ENCODE measurements around the gene HYPK. TPM values are rescaled to one million over a fixed set of nuclear protein-coding genes. Genes with fewer than 3 reads are reported as not detected.
"Not testable (repeated sequence)": the region's sequence is repeated elsewhere in the genome, so short reads cannot be mapped to it uniquely, and the experiment has no call there.

HYPK gene
- total RNA-seq, 2 donors from 2014 or later: 11.3 to 18.5 TPM

- H3K27ac Mint-ChIP-seq; H3K27me3 Mint-ChIP-seq (ENCODE audit: insufficient read depth); H3K9ac ChIP-seq (ENCODE audit: extremely low read depth, low read length, poor library complexity, severe bottlenecking); H3K4me1 ChIP-seq (ENCODE audit: control insufficient read depth, insufficient read depth, low read length); H3K27ac ChIP-seq (ENCODE audit: low read depth, low read length); H3K9me3 Mint-ChIP-seq; DNase-seq; H3K27me3 ChIP-seq (ENCODE audit: control insufficient read depth, insufficient read depth, low read length, poor library complexity, severe bottlenecking); H3K4me3 Mint-ChIP-seq; H3K9me3 ChIP-seq (ENCODE audit: control insufficient read depth, low read length); H3K4me1 Mint-ChIP-seq; H3K4me3 ChIP-seq (ENCODE audit: low read length): not testable (repeated sequence)
- peaks cover 22% of the 10 kb centered on the region for H3K36me3 Mint-ChIP-seq (ENCODE audit: low read depth)
- peaks cover 14% of the 10 kb centered on the region for H3K36me3 ChIP-seq (ENCODE audit: control insufficient read depth, insufficient read depth, low read length)
- 87 to 98% methylated on average over 5 to 9 of the region's 9 CpGs for WGBS, 2 experiments (ENCODE audit: insufficient coverage in 1 of 2, insufficient read length in 1 of 2)
Observed at GRCh38 chr15:43830691-43831275, 30.4 kb downstream of the HYPK start.

GRCh38 chr15:43831519-43832052 lies 31.2 kb downstream of the HYPK start:
- peaks cover 22% of the 10 kb centered on the region for H3K36me3 ChIP-seq (ENCODE audit: control insufficient read depth, insufficient read depth, low read length)
- not testable (repeated sequence) for H3K27me3 ChIP-seq (ENCODE audit: control insufficient read depth, insufficient read depth, low read length, poor library complexity, severe bottlenecking); H3K9me3 ChIP-seq (ENCODE audit: control insufficient read depth, low read length); H3K4me1 ChIP-seq (ENCODE audit: control insufficient read depth, insufficient read depth, low read length); H3K27me3 Mint-ChIP-seq (ENCODE audit: insufficient read depth); H3K9me3 Mint-ChIP-seq; H3K27ac Mint-ChIP-seq; H3K4me3 Mint-ChIP-seq; H3K4me1 Mint-ChIP-seq; H3K27ac ChIP-seq (ENCODE audit: low read depth, low read length); H3K4me3 ChIP-seq (ENCODE audit: low read length); H3K9ac ChIP-seq (ENCODE audit: extremely low read depth, low read length, poor library complexity, severe bottlenecking); DNase-seq
- peaks cover 26% of the 10 kb centered on the region for H3K36me3 Mint-ChIP-seq (ENCODE audit: low read depth)
- WGBS, 2 experiments (ENCODE audit: insufficient coverage in 1 of 2, insufficient read length in 1 of 2): 95 to 98% methylated on average over 13 to 14 of the region's 14 CpGs

- H3K4me3 Mint-ChIP-seq; H3K27ac Mint-ChIP-seq; DNase-seq; H3K9ac ChIP-seq (ENCODE audit: extremely low read depth, low read length, poor library complexity, severe bottlenecking); H3K4me1 ChIP-seq (ENCODE audit: control insufficient read depth, insufficient read depth, low read length); H3K9me3 ChIP-seq (ENCODE audit: control insufficient read depth, low read length); H3K4me1 Mint-ChIP-seq; H3K9me3 Mint-ChIP-seq; H3K27ac ChIP-seq (ENCODE audit: low read depth, low read length); H3K27me3 Mint-ChIP-seq (ENCODE audit: insufficient read depth); H3K4me3 ChIP-seq (ENCODE audit: low read length); H3K27me3 ChIP-seq (ENCODE audit: control insufficient read depth, insufficient read depth, low read length, poor library complexity, severe bottlenecking): not testable (repeated sequence)
- peaks cover 30% of the 10 kb centered on the region for H3K36me3 Mint-ChIP-seq (ENCODE audit: low read depth)
- H3K36me3 ChIP-seq (ENCODE audit: control insufficient read depth, insufficient read depth, low read length): peaks cover 22% of the 10 kb centered on the region
- WGBS, 2 experiments (ENCODE audit: insufficient coverage in 1 of 2, insufficient read length in 1 of 2): 93 to 96% methylated on average over 3 to 6 of the region's 6 CpGs
Observed at GRCh38 chr15:43832485-43832884, 32.1 kb downstream of the HYPK start.

GRCh38 chr15:43845421-43845820 lies 45.0 kb downstream of the HYPK start:
- no peaks in the 10 kb centered on the region for H3K9me3 ChIP-seq (ENCODE audit: control insufficient read depth, low read length)
- H3K36me3 ChIP-seq (ENCODE audit: control insufficient read depth, insufficient read depth, low read length): peaks cover 44% of the 10 kb centered on the region
- H3K27ac Mint-ChIP-seq: no peak overlapping the region
- H3K27me3 Mint-ChIP-seq (ENCODE audit: insufficient read depth): no peaks in the 10 kb centered on the region
- no peaks in the 10 kb centered on the region for H3K27me3 ChIP-seq (ENCODE audit: control insufficient read depth, insufficient read depth, low read length, poor library complexity, severe bottlenecking)
- H3K4me3 ChIP-seq (ENCODE audit: low read length): no peak overlapping the region
- H3K36me3 Mint-ChIP-seq (ENCODE audit: low read depth): peaks cover 31% of the 10 kb centered on the region
- no peaks in the 10 kb centered on the region for H3K4me1 ChIP-seq (ENCODE audit: control insufficient read depth, insufficient read depth, low read length)
- H3K27ac ChIP-seq (ENCODE audit: low read depth, low read length): no peak overlapping the region
- no peak overlapping the region for H3K4me3 Mint-ChIP-seq
- no peaks in the 10 kb centered on the region for H3K4me1 Mint-ChIP-seq
- DNase-seq: no peak
- no peak for TF ChIP-seq CTCF (conservative IDR thresholded peaks at IDR 0.05)
- H3K9ac ChIP-seq (ENCODE audit: extremely low read depth, low read length, poor library complexity, severe bottlenecking): no peak overlapping the region
- no peaks in the 10 kb centered on the region for H3K9me3 Mint-ChIP-seq
